Stimulated activated CD8-positive, alpha-beta memory T cell treated with anti-CD3 and anti-CD28 coated beads, Interleukin-7, amount 100 ng/mL, for 4 hours (primary cell): ENCODE data around the gene METAP1D.
"Not testable (repeated sequence)": the region's sequence is repeated elsewhere in the genome, so short reads cannot be mapped to it uniquely, and the experiment has no call there.

Experiments
- DNase-seq, 2 donors: peaks; one replicate each; pipeline ENCODE4 v3.0.0-alpha.2; 2020; ENCODE audit warnings: low read depth in 2 of 2

The METAP1D gene

GRCh38 chr2:172101821-172102390 lies 102.2 kb downstream of the METAP1D start:
- DNase-seq, result peak in 1 of 2 donors; percentile 23

GRCh38 chr2:172102391-172103359 lies 102.9 kb downstream of the METAP1D start, which contains the start of gene DLX2:
Gene DLX2, minus strand, starts transcription at chr2:172102900. Its CDS starts 362 bp downstream, at chr2:172102538.
- peak; percentile 54 to 59 for DNase-seq

GRCh38 chr2:172103471-172104272 lies 103.9 kb downstream of the METAP1D start:
- DNase-seq, result peak; percentile 30 to 58

GRCh38 chr2:172105471-172106107 lies 105.8 kb downstream of the METAP1D start:
- no peak for DNase-seq

GRCh38 chr2:172106108-172106961 lies 106.6 kb downstream of the METAP1D start:
- peak; percentile 26 for DNase-seq

GRCh38 chr2:172107690-172108586 lies 108.2 kb downstream of the METAP1D start:
- DNase-seq, result no peak

- no peak for DNase-seq
Observed at GRCh38 chr2:172108587-172108930, 108.8 kb downstream of the METAP1D start.

- DNase-seq, result no peak
Observed at GRCh38 chr2:172109256-172109987, 109.7 kb downstream of the METAP1D start.

GRCh38 chr2:172109988-172110811 lies 110.4 kb downstream of the METAP1D start:
- DNase-seq, result no peak

- DNase-seq, result no peak
Observed at GRCh38 chr2:172113617-172114016, 113.9 kb downstream of the METAP1D start.

GRCh38 chr2:172114176-172114575 lies 114.4 kb downstream of the METAP1D start:
- not testable (repeated sequence) for DNase-seq

GRCh38 chr2:172114579-172114978 lies 114.8 kb downstream of the METAP1D start:
- no peak for DNase-seq

- DNase-seq, result no peak
Observed at GRCh38 chr2:172116107-172116506, 116.4 kb downstream of the METAP1D start.

- no peak for DNase-seq
Observed at GRCh38 chr2:172119089-172119488, 119.3 kb downstream of the METAP1D start.

GRCh38 chr2:172120118-172120517 lies 120.4 kb downstream of the METAP1D start:
- DNase-seq, result no peak

- DNase-seq, result no peak
Observed at GRCh38 chr2:172128484-172128883, 128.7 kb downstream of the METAP1D start.

GRCh38 chr2:172129404-172129803 lies 129.7 kb downstream of the METAP1D start:
- DNase-seq, result no peak
